ENCODE measurements around the gene ARTN. TPM values are rescaled to one million over a fixed set of nuclear protein-coding genes. Genes with fewer than 3 reads are reported as not detected.

Gene ARTN
- total and polyA plus RNA-seq, 9 of the 15 experiments (the other 6 are each of a cell fraction or from before 2014, with no cell fraction given), result 0.06 to 0.38 TPM; not detected in 7

DNA sequence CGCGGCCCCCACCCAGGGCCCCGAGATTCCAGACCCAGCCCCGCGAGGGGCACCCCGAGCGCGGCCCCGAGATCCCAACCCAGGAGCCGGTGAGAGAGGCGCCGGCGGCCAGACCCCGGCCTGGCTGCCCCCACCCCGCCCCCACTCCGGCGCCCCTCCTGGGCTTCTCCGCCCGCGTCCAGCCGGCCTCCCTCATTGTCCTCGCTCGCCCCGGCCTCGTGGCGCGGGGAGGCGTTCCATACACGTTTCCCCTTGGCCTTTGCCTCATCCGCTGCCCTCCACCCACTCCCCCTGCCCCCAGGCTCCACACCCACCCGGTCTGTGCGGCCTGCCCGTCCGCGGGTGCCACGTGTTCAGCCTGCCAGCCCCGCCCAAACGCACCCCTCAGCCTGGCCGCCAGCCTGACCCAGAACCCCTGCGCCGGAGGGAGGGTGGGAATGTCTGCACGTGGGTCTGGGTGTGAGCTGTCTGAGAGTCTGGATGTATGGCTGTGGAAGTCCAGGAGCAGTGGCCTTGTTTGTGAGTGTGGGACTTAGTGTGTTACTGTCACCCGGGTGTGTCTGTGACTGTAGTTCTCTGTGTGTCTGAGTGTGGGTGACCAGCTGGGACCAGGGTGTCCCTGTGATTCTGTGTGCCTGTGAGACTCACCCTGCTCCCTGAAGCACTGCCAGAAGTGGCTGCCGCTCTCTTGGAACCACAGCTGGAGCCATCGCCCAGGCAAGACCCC is 46.1 kb downstream of the ARTN start (continued):
- peak; percentile 79 for TF ChIP-seq L3MBTL2 (IDR thresholded peaks at IDR 0.05)
- TF ChIP-seq CCAR2 (IDR thresholded peaks at IDR 0.05; ENCODE audit: low read depth, low read length), result no peak
- no peak for TF ChIP-seq ZNF785 (CRISPR knock-in tag; IDR thresholded peaks at IDR 0.05)
- TF ChIP-seq, protein P1, sequence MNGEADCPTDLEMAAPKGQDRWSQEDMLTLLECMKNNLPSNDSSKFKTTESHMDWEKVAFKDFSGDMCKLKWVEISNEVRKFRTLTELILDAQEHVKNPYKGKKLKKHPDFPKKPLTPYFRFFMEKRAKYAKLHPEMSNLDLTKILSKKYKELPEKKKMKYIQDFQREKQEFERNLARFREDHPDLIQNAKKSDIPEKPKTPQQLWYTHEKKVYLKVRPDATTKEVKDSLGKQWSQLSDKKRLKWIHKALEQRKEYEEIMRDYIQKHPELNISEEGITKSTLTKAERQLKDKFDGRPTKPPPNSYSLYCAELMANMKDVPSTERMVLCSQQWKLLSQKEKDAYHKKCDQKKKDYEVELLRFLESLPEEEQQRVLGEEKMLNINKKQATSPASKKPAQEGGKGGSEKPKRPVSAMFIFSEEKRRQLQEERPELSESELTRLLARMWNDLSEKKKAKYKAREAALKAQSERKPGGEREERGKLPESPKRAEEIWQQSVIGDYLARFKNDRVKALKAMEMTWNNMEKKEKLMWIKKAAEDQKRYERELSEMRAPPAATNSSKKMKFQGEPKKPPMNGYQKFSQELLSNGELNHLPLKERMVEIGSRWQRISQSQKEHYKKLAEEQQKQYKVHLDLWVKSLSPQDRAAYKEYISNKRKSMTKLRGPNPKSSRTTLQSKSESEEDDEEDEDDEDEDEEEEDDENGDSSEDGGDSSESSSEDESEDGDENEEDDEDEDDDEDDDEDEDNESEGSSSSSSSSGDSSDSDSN (IDR thresholded peaks at IDR 0.05; ENCODE audit: borderline replicate concordance in 1 of 2, low read depth in 2 of 2, low read length in 2 of 2), result peak in 1 of 2 experiments; percentile 3; a peak in 1 of 4 replicates
- TF ChIP-seq KAT8 (IDR thresholded peaks at IDR 0.05; ENCODE audit: low read depth), result no peak
- peak; percentile 66 for TF ChIP-seq RBFOX2 (IDR thresholded peaks at IDR 0.05; ENCODE audit: low read depth, low read length)
- TF ChIP-seq, protein P2, sequence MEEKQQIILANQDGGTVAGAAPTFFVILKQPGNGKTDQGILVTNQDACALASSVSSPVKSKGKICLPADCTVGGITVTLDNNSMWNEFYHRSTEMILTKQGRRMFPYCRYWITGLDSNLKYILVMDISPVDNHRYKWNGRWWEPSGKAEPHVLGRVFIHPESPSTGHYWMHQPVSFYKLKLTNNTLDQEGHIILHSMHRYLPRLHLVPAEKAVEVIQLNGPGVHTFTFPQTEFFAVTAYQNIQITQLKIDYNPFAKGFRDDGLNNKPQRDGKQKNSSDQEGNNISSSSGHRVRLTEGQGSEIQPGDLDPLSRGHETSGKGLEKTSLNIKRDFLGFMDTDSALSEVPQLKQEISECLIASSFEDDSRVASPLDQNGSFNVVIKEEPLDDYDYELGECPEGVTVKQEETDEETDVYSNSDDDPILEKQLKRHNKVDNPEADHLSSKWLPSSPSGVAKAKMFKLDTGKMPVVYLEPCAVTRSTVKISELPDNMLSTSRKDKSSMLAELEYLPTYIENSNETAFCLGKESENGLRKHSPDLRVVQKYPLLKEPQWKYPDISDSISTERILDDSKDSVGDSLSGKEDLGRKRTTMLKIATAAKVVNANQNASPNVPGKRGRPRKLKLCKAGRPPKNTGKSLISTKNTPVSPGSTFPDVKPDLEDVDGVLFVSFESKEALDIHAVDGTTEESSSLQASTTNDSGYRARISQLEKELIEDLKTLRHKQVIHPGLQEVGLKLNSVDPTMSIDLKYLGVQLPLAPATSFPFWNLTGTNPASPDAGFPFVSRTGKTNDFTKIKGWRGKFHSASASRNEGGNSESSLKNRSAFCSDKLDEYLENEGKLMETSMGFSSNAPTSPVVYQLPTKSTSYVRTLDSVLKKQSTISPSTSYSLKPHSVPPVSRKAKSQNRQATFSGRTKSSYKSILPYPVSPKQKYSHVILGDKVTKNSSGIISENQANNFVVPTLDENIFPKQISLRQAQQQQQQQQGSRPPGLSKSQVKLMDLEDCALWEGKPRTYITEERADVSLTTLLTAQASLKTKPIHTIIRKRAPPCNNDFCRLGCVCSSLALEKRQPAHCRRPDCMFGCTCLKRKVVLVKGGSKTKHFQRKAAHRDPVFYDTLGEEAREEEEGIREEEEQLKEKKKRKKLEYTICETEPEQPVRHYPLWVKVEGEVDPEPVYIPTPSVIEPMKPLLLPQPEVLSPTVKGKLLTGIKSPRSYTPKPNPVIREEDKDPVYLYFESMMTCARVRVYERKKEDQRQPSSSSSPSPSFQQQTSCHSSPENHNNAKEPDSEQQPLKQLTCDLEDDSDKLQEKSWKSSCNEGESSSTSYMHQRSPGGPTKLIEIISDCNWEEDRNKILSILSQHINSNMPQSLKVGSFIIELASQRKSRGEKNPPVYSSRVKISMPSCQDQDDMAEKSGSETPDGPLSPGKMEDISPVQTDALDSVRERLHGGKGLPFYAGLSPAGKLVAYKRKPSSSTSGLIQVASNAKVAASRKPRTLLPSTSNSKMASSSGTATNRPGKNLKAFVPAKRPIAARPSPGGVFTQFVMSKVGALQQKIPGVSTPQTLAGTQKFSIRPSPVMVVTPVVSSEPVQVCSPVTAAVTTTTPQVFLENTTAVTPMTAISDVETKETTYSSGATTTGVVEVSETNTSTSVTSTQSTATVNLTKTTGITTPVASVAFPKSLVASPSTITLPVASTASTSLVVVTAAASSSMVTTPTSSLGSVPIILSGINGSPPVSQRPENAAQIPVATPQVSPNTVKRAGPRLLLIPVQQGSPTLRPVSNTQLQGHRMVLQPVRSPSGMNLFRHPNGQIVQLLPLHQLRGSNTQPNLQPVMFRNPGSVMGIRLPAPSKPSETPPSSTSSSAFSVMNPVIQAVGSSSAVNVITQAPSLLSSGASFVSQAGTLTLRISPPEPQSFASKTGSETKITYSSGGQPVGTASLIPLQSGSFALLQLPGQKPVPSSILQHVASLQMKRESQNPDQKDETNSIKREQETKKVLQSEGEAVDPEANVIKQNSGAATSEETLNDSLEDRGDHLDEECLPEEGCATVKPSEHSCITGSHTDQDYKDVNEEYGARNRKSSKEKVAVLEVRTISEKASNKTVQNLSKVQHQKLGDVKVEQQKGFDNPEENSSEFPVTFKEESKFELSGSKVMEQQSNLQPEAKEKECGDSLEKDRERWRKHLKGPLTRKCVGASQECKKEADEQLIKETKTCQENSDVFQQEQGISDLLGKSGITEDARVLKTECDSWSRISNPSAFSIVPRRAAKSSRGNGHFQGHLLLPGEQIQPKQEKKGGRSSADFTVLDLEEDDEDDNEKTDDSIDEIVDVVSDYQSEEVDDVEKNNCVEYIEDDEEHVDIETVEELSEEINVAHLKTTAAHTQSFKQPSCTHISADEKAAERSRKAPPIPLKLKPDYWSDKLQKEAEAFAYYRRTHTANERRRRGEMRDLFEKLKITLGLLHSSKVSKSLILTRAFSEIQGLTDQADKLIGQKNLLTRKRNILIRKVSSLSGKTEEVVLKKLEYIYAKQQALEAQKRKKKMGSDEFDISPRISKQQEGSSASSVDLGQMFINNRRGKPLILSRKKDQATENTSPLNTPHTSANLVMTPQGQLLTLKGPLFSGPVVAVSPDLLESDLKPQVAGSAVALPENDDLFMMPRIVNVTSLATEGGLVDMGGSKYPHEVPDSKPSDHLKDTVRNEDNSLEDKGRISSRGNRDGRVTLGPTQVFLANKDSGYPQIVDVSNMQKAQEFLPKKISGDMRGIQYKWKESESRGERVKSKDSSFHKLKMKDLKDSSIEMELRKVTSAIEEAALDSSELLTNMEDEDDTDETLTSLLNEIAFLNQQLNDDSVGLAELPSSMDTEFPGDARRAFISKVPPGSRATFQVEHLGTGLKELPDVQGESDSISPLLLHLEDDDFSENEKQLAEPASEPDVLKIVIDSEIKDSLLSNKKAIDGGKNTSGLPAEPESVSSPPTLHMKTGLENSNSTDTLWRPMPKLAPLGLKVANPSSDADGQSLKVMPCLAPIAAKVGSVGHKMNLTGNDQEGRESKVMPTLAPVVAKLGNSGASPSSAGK (IDR thresholded peaks at IDR 0.05), result peak; percentile 92
- TF ChIP-seq, protein P3, sequence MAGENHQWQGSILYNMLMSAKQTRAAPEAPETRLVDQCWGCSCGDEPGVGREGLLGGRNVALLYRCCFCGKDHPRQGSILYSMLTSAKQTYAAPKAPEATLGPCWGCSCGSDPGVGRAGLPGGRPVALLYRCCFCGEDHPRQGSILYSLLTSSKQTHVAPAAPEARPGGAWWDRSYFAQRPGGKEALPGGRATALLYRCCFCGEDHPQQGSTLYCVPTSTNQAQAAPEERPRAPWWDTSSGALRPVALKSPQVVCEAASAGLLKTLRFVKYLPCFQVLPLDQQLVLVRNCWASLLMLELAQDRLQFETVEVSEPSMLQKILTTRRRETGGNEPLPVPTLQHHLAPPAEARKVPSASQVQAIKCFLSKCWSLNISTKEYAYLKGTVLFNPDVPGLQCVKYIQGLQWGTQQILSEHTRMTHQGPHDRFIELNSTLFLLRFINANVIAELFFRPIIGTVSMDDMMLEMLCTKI (IDR thresholded peaks at IDR 0.05; ENCODE audit: partially characterized antibody), result no peak
- no peak for TF ChIP-seq ZNF668 (CRISPR knock-in tag; IDR thresholded peaks at IDR 0.05)
- no peak for TF ChIP-seq ZNF175 (CRISPR knock-in tag; IDR thresholded peaks at IDR 0.05; ENCODE audit: low read depth)
- TF ChIP-seq TEAD1 (CRISPR knock-in tag; IDR thresholded peaks at IDR 0.05), result no peak
- TF ChIP-seq HSF4 (CRISPR knock-in tag; IDR thresholded peaks at IDR 0.05; ENCODE audit: borderline replicate concordance), result no peak

Data from K562 (cell line).